Natural killer cell (primary cell): Measurements from ENCODE around the gene WDR76. TPM values are rescaled to one million over a fixed set of nuclear protein-coding genes. Genes with fewer than 3 reads are reported as not detected.

ENCODE experiments used
- ATAC-seq, 3 donors: fragments of 150-1000 bp in 2 of 3; fragments of 200-7000 bp in 1 of 3; cut with Tn5 transposase; 1 replicate in 1 of 3; 2 replicates in 2 of 3; pipeline ENCODE4 v1.10.0; 2021; ENCODE audit warnings: mild to moderate bottlenecking in 2 of 3, moderate library complexity in 2 of 3
- DNase-seq, 2 donors: peaks; one replicate each; pipeline versions ENCODE4 v3.0.0 to v3.0.0-alpha.2; 2013 to 2021; ENCODE audit warnings: mixed read lengths in 1 of 2
- H3K27ac ChIP-seq: one replicate; pipeline ENCODE4 v1.5.1; 2013; ENCODE audit warnings: mild to moderate bottlenecking, low read length
- H3K27me3 ChIP-seq: one replicate; pipeline ENCODE4 v1.6.1; 2013; ENCODE audit warnings: low read length; ENCODE audit not compliant: control insufficient read depth, insufficient read depth
- H3K36me3 ChIP-seq: one replicate; pipeline ENCODE4 v1.6.1; 2013; ENCODE audit warnings: low read length; ENCODE audit not compliant: control insufficient read depth, insufficient read depth
- H3K4me1 ChIP-seq: one replicate; pipeline ENCODE4 v1.6.1; 2013; ENCODE audit warnings: low read length; ENCODE audit not compliant: control insufficient read depth, insufficient read depth
- H3K4me3 ChIP-seq: one replicate; pipeline ENCODE4 v1.5.1; 2013; ENCODE audit warnings: low read length
- H3K9me3 ChIP-seq: one replicate; pipeline ENCODE4 v1.6.1; 2013; ENCODE audit warnings: low read length; ENCODE audit not compliant: control insufficient read depth, insufficient read depth
- H3K27ac Mint-ChIP-seq, 2 donors: one replicate each; pipeline ENCODE4 v1.8.0; 2022; ENCODE audit warnings: mild to moderate bottlenecking in 2 of 2, mixed read lengths in 2 of 2, moderate library complexity in 1 of 2
- H3K27me3 Mint-ChIP-seq, 2 donors: one replicate each; pipeline ENCODE4 v1.8.0; 2022; ENCODE audit warnings: low read depth in 2 of 2, mixed read lengths in 2 of 2
- H3K36me3 Mint-ChIP-seq: one replicate; pipeline ENCODE4 v1.8.0; 2022; ENCODE audit warnings: mixed read lengths
- H3K4me1 Mint-ChIP-seq, 2 donors: one replicate each; pipeline ENCODE4 v1.8.0; 2022; ENCODE audit warnings: mixed read lengths in 2 of 2
- H3K4me3 Mint-ChIP-seq: one replicate; pipeline ENCODE4 v1.8.0; 2022; ENCODE audit warnings: mild to moderate bottlenecking, moderate library complexity, mixed read lengths
- H3K9me3 Mint-ChIP-seq, 2 donors: one replicate each; pipeline ENCODE4 v1.8.0; 2022; ENCODE audit warnings: mixed read lengths in 2 of 2
- CTCF ChIP-seq: fragments of 200-600 bp; IDR thresholded peaks from one replicate; pipeline ENCODE4 v1.8.0; 2022; ENCODE audit warnings: antibody characterized with exemption
- WGBS: methylation state at CpG from one replicate; pipeline ENCODE4 v1.1.7; 2013; ENCODE audit warnings: missing lambda C conversion rate; ENCODE audit not compliant: insufficient coverage; 5-methylcytosine and 5-hydroxymethylcytosine counted together
- intact Hi-C: fragments of 100-400 bp; cut with micrococcal nuclease; formaldehyde crosslinking; loops from one replicate; pipeline ENCODE4 v1.14.2; 2022
- total RNA-seq, 4 donors: library from RNA; stranded (reverse); fragments of 120-200 nt in 1 of 4; gene quantifications; one replicate each; pipeline versions ENCODE4 v1.2.3 to v1.2.4, GENCODE V29; 2013 to 2022

WDR76 gene
- total RNA-seq, 3 donors from 2014 or later (not counting 1 experiment from before 2014, with no cell fraction given): 12.4 to 12.9 (median 12.8) TPM

- Histone ChIP-seq H3K27me3 (no peaks in the 10 kb centered on the region), H3K36me3 (no peaks in the 10 kb centered on the region), H3K9me3 (no peaks in the 10 kb centered on the region), H3K4me3 (no peak overlapping the region), H3K4me1 (no peaks in the 10 kb centered on the region), H3K27ac (no peak overlapping the region)
- H3K27me3 Mint-ChIP-seq: no peaks in the 10 kb centered on the region
- no peaks in the 10 kb centered on the region for H3K9me3 Mint-ChIP-seq
- H3K4me3 Mint-ChIP-seq: no peak overlapping the region
- no peaks in the 10 kb centered on the region for H3K4me1 Mint-ChIP-seq
- H3K36me3 Mint-ChIP-seq: no peaks in the 10 kb centered on the region
- ATAC-seq: no peak
- DNase-seq: no peak
- WGBS: 97% methylated on average over 15 of the region's 15 CpGs
- intact Hi-C loops: no loop called here
- no peak overlapping the region for H3K27ac Mint-ChIP-seq
- TF ChIP-seq CTCF: no peak
Observed at GRCh38 chr15:43879386-43880355, 52.9 kb downstream of the WDR76 start.

DNA sequence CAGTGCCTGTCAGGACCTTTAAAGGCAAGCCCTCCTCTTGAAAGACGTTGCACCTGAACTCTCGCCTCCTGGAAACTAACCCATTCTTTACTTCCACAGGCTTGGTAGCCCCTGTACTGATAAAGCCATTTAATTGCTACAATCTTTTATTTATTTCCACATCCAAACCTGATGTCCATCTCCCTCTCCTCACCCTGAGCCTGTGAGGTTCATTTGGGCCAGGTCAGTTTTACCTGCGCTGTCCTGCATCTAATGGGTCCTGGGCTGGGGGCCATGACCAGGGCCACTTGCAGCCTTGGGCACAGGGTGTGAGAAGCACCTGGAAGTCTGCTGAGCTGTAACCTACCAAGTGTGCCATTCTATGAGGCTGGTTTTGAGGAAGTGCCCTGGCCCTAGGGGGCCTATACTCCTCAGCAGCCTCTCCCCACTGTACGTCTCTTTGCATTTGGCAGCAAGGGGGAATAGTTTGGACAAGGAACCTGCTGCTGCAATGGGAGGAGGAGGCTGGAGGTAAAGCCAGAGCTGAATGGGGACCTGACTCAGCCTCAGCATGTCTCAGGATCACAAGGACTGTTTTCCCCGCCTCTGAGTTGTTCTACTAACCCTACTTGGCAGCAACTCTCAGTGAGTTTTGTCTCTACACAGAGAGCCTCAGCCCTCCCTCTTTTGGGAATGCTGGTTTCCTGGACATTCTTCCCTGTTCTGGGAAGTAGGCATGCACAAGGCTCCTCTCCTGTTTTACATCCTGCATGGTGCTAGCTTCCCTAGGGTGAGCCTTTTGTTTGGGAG lies 53.8 kb downstream of the WDR76 start:
- ATAC-seq (no peak), DNase-seq (no peak)
- WGBS: 97% methylated on average over 5 of the region's 5 CpGs
- Mint-ChIP-seq H3K9me3 (no peaks in the 10 kb centered on the region), H3K27ac (no peak overlapping the region), H3K36me3 (no peaks in the 10 kb centered on the region), H3K4me1 (no peaks in the 10 kb centered on the region), H3K4me3 (no peak overlapping the region), H3K27me3 (no peaks in the 10 kb centered on the region)
- no peak overlapping the region for H3K27ac ChIP-seq
- intact Hi-C loops: no loop called here
- H3K4me1 ChIP-seq: no peaks in the 10 kb centered on the region
- no peaks in the 10 kb centered on the region for H3K27me3 ChIP-seq
- TF ChIP-seq CTCF: no peak
- H3K4me3 ChIP-seq: no peak overlapping the region
- no peaks in the 10 kb centered on the region for H3K9me3 ChIP-seq
- H3K36me3 ChIP-seq: no peaks in the 10 kb centered on the region

DNA sequence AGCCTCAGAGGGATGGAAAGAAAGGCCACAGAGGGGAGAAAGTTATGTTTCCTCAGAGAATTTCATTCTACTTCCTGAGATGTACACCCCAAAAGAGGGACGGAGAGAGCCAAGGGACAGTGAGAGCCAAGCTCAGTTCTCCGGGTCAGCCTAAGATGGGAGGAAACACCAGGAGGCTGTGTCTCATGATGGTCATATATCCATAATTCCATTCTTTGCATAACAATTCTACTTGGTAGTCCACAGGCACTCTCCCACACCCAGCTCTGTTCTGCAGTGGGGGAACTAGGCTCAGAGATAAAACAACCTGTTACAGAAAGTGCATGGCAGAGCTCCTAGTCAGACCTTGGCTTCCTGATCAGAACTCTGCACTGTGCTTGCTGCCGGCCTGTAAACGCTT lies 54.4 kb downstream of the WDR76 start:
- Histone ChIP-seq H3K36me3 (no peaks in the 10 kb centered on the region), H3K4me3 (no peak overlapping the region), H3K27me3 (no peaks in the 10 kb centered on the region), H3K4me1 (no peaks in the 10 kb centered on the region), H3K9me3 (no peaks in the 10 kb centered on the region), H3K27ac (no peak overlapping the region)
- no peak for ATAC-seq
- no peak for DNase-seq
- Mint-ChIP-seq H3K27ac (no peak overlapping the region), H3K4me3 (no peak overlapping the region), H3K4me1 (no peaks in the 10 kb centered on the region), H3K36me3 (no peaks in the 10 kb centered on the region), H3K9me3 (no peaks in the 10 kb centered on the region), H3K27me3 (no peaks in the 10 kb centered on the region)
- TF ChIP-seq CTCF: no peak
- 97% methylated on average over 4 of the region's 4 CpGs for WGBS
- intact Hi-C loops: no loop called here
